ENCODE measurements around the gene AMD1. TPM values are rescaled to one million over a fixed set of nuclear protein-coding genes. Genes with fewer than 3 reads are reported as not detected.
"Not testable (repeated sequence)": the region's sequence is repeated elsewhere in the genome, so short reads cannot be mapped to it uniquely, and the experiment has no call there.

AMD1 gene
- total RNA-seq, 1 donor from 2014 or later = 67.0 TPM

- intact Hi-C loops (cut with DNase I) = loop anchor here (10.0 kb wide), 2 partner anchors 191 to 341 kb away; no protein-coding TSS in a partner anchor
- DNase-seq = peak; percentile 94
- ATAC-seq (ENCODE audit: poor library complexity) = peak; percentile 80
These were observed 1.7 kb downstream of the AMD1 start for GRCh38 chr6:110876170-110876773.

- ATAC-seq (ENCODE audit: poor library complexity) = no peak
- intact Hi-C loops (cut with DNase I) = loop anchor here (10.0 kb wide), 2 partner anchors 192 to 342 kb away; no protein-coding TSS in a partner anchor
- no peak for DNase-seq
These were observed 2.4 kb downstream of the AMD1 start for GRCh38 chr6:110876806-110877564.

GRCh38 chr6:110877569-110877968 lies 3.0 kb downstream of the AMD1 start:
- no peak for DNase-seq
- ATAC-seq (ENCODE audit: poor library complexity) = no peak
- intact Hi-C loops (cut with DNase I) = loop anchor here (10.0 kb wide), 2 partner anchors 193 to 343 kb away; no protein-coding TSS in a partner anchor

- intact Hi-C loops (cut with DNase I) = loop anchor here (10.0 kb wide), 2 partner anchors 194 to 344 kb away; no protein-coding TSS in a partner anchor
- DNase-seq (no peak), ATAC-seq (ENCODE audit: poor library complexity) (no peak)
These were observed 4.4 kb downstream of the AMD1 start for GRCh38 chr6:110878751-110879522.

GRCh38 chr6:110880651-110881050 lies 6.1 kb downstream of the AMD1 start:
- no peak for ATAC-seq (ENCODE audit: poor library complexity)
- DNase-seq = no peak
- intact Hi-C loops (cut with DNase I) = no loop called here

GRCh38 chr6:110881546-110882273 lies 7.1 kb downstream of the AMD1 start:
- no peak for DNase-seq
- ATAC-seq (ENCODE audit: poor library complexity) = peak; percentile 76
- intact Hi-C loops (cut with DNase I) = no loop called here

GRCh38 chr6:110882274-110882619 lies 7.7 kb downstream of the AMD1 start:
- no peak for DNase-seq
- peak; percentile 5 for ATAC-seq (ENCODE audit: poor library complexity)
- intact Hi-C loops (cut with DNase I) = no loop called here

GRCh38 chr6:110882824-110883554 lies 8.4 kb downstream of the AMD1 start:
- intact Hi-C loops (cut with DNase I) = no loop called here
- ATAC-seq (ENCODE audit: poor library complexity) (no peak), DNase-seq (no peak)

GRCh38 chr6:110884321-110884720 lies 9.7 kb downstream of the AMD1 start:
- DNase-seq (no peak), ATAC-seq (ENCODE audit: poor library complexity) (no peak)
- intact Hi-C loops (cut with DNase I) = no loop called here

GRCh38 chr6:110885526-110885925 lies 10.9 kb downstream of the AMD1 start:
- ATAC-seq (ENCODE audit: poor library complexity) (no peak), DNase-seq (no peak)
- intact Hi-C loops (cut with DNase I) = no loop called here

GRCh38 chr6:110886555-110887167 lies 12.1 kb downstream of the AMD1 start:
- ATAC-seq (ENCODE audit: poor library complexity) (no peak), DNase-seq (no peak)
- intact Hi-C loops (cut with DNase I) = no loop called here

- intact Hi-C loops (cut with DNase I) = no loop called here
- no peak for DNase-seq
- no peak for ATAC-seq (ENCODE audit: poor library complexity)
These were observed 15.7 kb downstream of the AMD1 start for GRCh38 chr6:110890288-110890687.

GRCh38 chr6:110895907-110896608 lies 21.5 kb downstream of the AMD1 start:
- ATAC-seq (ENCODE audit: poor library complexity) (no peak), DNase-seq (no peak)
- intact Hi-C loops (cut with DNase I) = no loop called here

GRCh38 chr6:110897433-110897832 lies 22.8 kb downstream of the AMD1 start:
- no peak for DNase-seq
- intact Hi-C loops (cut with DNase I) = no loop called here
- no peak for ATAC-seq (ENCODE audit: poor library complexity)

GRCh38 chr6:110898111-110898510 lies 23.5 kb downstream of the AMD1 start:
- intact Hi-C loops (cut with DNase I) = no loop called here
- ATAC-seq (ENCODE audit: poor library complexity) = no peak
- no peak for DNase-seq

GRCh38 chr6:110900028-110900598 lies 25.5 kb downstream of the AMD1 start:
- intact Hi-C loops (cut with DNase I) = no loop called here
- no peak for DNase-seq
- no peak for ATAC-seq (ENCODE audit: poor library complexity)

GRCh38 chr6:110901601-110902000 lies 27.0 kb downstream of the AMD1 start:
- intact Hi-C loops (cut with DNase I); DNase-seq; ATAC-seq (ENCODE audit: poor library complexity): not testable (repeated sequence)

Measured in Right ventricle myocardium superior (tissue), 1 donor.